ENCODE results near the gene PORCN. TPM values are rescaled to one million over a fixed set of nuclear protein-coding genes. Genes with fewer than 3 reads are reported as not detected.
A peak's percentile ranks its signal among the peaks of the same experiment; 100 is the strongest.

PORCN gene
- total and polyA plus RNA-seq, 2 of the 13 experiments (the other 11 are each of a cell fraction or from before 2014, with no cell fraction given) = 3.9 to 5.8 TPM

DNA sequence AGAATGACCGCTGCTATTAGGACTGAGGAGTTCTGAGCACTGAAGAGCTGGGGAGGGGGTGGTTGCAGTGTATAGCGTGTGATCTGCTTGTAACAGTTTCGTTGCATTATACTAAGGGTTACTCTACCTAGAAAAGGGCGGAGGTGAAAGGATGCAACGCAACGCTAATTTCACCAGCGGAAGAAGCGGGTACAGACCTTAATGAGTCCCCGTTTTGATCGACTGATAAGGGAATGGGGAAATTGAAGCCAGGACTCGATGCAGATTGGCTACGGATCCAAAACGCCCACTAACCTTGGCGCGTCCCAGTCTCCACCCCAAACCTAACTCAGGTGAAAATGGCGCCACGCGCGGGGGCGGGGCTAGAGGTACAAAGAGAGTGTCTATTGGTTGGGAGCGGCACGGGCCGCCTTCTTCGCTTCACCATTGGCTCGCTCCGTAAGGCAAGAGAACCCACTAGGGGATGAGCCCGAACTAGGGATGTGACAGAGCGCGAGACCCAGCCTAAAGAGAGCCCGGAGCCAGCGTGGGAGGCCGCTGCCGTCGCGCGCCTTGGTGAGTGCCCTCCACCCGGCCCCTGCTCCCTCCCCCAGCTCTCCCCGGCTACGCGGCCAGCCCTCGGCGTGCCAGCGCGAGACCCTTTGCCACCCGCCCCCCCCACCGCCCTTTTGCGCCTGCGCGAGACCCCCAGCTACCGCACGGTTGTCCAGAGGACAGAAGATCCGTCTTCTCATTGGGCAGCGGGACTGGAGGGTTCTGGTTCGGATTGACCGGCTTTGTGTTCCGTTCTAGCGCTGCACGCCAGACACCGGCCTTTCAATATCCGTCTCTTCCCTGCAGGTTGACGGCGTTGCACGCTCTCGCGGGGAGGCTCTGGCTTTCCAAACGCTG lies 12.8 kb downstream of the PORCN start, which contains the start of gene EBP (continued):
- TF ChIP-seq, protein P1, sequence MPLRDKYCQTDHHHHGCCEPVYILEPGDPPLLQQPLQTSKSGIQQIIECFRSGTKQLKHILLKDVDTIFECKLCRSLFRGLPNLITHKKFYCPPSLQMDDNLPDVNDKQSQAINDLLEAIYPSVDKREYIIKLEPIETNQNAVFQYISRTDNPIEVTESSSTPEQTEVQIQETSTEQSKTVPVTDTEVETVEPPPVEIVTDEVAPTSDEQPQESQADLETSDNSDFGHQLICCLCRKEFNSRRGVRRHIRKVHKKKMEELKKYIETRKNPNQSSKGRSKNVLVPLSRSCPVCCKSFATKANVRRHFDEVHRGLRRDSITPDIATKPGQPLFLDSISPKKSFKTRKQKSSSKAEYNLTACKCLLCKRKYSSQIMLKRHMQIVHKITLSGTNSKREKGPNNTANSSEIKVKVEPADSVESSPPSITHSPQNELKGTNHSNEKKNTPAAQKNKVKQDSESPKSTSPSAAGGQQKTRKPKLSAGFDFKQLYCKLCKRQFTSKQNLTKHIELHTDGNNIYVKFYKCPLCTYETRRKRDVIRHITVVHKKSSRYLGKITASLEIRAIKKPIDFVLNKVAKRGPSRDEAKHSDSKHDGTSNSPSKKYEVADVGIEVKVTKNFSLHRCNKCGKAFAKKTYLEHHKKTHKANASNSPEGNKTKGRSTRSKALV (CRISPR knock-in tag; IDR thresholded peaks at IDR 0.05) = no peak
- TF ChIP-seq, protein P2, sequence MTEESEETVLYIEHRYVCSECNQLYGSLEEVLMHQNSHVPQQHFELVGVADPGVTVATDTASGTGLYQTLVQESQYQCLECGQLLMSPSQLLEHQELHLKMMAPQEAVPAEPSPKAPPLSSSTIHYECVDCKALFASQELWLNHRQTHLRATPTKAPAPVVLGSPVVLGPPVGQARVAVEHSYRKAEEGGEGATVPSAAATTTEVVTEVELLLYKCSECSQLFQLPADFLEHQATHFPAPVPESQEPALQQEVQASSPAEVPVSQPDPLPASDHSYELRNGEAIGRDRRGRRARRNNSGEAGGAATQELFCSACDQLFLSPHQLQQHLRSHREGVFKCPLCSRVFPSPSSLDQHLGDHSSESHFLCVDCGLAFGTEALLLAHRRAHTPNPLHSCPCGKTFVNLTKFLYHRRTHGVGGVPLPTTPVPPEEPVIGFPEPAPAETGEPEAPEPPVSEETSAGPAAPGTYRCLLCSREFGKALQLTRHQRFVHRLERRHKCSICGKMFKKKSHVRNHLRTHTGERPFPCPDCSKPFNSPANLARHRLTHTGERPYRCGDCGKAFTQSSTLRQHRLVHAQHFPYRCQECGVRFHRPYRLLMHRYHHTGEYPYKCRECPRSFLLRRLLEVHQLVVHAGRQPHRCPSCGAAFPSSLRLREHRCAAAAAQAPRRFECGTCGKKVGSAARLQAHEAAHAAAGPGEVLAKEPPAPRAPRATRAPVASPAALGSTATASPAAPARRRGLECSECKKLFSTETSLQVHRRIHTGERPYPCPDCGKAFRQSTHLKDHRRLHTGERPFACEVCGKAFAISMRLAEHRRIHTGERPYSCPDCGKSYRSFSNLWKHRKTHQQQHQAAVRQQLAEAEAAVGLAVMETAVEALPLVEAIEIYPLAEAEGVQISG (CRISPR knock-in tag; IDR thresholded peaks at IDR 0.05) = no peak; the same call in 1 of the 2 replicates
- TF ChIP-seq SNAPC2 (CRISPR knock-in tag; IDR thresholded peaks at IDR 0.05) = 0 out of 2 replicates have a peak, but pooled peaks have one; percentile 44
- no peak for TF ChIP-seq ZBTB1 (CRISPR knock-in tag; IDR thresholded peaks at IDR 0.05; ENCODE audit: borderline replicate concordance)
- no peak for TF ChIP-seq ZNF33B (CRISPR knock-in tag; IDR thresholded peaks at IDR 0.05)
- no peak for TF ChIP-seq TGIF2 (CRISPR knock-in tag; IDR thresholded peaks at IDR 0.05)
- TF ChIP-seq U2AF2 (IDR thresholded peaks at IDR 0.05; ENCODE audit: low read depth, low read length) = no peak
- TF ChIP-seq PPARG (CRISPR knock-in tag; conservative IDR thresholded peaks at IDR 0.05) = no peak
- TF ChIP-seq, protein P3, sequence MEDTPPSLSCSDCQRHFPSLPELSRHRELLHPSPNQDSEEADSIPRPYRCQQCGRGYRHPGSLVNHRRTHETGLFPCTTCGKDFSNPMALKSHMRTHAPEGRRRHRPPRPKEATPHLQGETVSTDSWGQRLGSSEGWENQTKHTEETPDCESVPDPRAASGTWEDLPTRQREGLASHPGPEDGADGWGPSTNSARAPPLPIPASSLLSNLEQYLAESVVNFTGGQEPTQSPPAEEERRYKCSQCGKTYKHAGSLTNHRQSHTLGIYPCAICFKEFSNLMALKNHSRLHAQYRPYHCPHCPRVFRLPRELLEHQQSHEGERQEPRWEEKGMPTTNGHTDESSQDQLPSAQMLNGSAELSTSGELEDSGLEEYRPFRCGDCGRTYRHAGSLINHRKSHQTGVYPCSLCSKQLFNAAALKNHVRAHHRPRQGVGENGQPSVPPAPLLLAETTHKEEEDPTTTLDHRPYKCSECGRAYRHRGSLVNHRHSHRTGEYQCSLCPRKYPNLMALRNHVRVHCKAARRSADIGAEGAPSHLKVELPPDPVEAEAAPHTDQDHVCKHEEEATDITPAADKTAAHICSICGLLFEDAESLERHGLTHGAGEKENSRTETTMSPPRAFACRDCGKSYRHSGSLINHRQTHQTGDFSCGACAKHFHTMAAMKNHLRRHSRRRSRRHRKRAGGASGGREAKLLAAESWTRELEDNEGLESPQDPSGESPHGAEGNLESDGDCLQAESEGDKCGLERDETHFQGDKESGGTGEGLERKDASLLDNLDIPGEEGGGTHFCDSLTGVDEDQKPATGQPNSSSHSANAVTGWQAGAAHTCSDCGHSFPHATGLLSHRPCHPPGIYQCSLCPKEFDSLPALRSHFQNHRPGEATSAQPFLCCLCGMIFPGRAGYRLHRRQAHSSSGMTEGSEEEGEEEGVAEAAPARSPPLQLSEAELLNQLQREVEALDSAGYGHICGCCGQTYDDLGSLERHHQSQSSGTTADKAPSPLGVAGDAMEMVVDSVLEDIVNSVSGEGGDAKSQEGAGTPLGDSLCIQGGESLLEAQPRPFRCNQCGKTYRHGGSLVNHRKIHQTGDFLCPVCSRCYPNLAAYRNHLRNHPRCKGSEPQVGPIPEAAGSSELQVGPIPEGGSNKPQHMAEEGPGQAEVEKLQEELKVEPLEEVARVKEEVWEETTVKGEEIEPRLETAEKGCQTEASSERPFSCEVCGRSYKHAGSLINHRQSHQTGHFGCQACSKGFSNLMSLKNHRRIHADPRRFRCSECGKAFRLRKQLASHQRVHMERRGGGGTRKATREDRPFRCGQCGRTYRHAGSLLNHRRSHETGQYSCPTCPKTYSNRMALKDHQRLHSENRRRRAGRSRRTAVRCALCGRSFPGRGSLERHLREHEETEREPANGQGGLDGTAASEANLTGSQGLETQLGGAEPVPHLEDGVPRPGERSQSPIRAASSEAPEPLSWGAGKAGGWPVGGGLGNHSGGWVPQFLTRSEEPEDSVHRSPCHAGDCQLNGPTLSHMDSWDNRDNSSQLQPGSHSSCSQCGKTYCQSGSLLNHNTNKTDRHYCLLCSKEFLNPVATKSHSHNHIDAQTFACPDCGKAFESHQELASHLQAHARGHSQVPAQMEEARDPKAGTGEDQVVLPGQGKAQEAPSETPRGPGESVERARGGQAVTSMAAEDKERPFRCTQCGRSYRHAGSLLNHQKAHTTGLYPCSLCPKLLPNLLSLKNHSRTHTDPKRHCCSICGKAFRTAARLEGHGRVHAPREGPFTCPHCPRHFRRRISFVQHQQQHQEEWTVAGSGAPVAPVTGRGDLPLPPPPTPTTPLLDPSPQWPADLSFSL (CRISPR knock-in tag; IDR thresholded peaks at IDR 0.05) = no peak
- 0 out of 2 replicates have a peak, but pooled peaks have one; percentile 30 for TF ChIP-seq MEIS1 (CRISPR knock-in tag; IDR thresholded peaks at IDR 0.05; ENCODE audit: borderline replicate concordance)
- 0 out of 2 replicates have a peak, but pooled peaks have one; percentile 7 for TF ChIP-seq ZNF121 (CRISPR knock-in tag; IDR thresholded peaks at IDR 0.05)
- TF ChIP-seq NFIC (IDR thresholded peaks at IDR 0.05; ENCODE audit: low read length) = no peak
- TF ChIP-seq NFYB (CRISPR knock-in tag; IDR thresholded peaks at IDR 0.05) = peak; percentile 86
- no peak for TF ChIP-seq CBFB (CRISPR knock-in tag; IDR thresholded peaks at IDR 0.05)
- TF ChIP-seq HOXA7 (CRISPR knock-in tag; IDR thresholded peaks at IDR 0.05) = no peak
- TF ChIP-seq ZSCAN9 (CRISPR knock-in tag; IDR thresholded peaks at IDR 0.05; ENCODE audit: borderline replicate concordance) = no peak
- TF ChIP-seq SP4 (CRISPR knock-in tag; IDR thresholded peaks at IDR 0.05) = peak; percentile 44; the same call in 1 of the 2 replicates
- TF ChIP-seq KDM5A (IDR thresholded peaks at IDR 0.05; ENCODE audit: borderline replicate concordance, low read length) = no peak
- 0 out of 2 replicates have a peak, but pooled peaks have one; percentile 16 for TF ChIP-seq ZMAT3 (CRISPR knock-in tag; conservative IDR thresholded peaks at IDR 0.05)

All from HepG2 (cell line).